Measurements from ENCODE around the gene FIS1.

Gene FIS1

DNA sequence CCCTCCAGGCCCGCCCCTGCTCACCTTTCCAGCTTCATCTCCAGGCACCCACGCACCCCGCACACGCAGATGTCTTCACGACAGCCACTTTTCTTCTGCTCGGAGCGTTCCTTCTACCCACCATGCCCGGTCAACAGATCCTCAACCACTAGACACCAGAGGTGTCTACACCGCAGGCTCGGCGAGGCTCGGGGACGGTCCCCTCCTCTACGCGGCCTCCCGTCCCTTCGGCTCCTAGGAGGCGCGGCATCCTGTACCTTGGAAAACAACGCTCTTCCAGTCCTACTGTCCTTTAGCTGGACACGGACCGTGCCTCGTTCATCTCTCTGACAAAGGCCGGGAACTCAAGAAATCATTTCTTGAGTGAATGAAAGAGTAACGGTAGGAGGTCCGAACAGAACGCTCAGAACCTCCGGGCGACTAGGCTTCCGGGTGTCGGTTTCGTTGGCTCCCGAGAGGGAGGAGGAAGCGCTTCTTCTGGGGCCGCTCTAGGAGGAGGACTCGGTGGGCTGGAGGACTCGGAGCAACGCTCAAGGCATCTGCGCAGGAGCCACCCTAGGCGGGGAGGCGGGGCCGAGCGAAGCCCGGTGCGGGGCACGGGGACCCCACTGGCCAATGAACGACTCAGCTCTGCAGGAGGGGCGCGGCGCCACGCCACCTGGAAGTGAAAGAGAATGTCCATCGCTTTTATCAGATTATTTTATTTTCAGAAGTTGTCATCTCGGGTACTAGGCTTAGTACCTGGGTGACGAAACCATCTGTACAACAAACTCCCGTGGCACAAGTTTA lies 7.2 kb upstream of the FIS1 start:
- no peaks in the 10 kb centered on the region for H3K27me3 ChIP-seq (ENCODE audit: insufficient read depth, low read length)
- H3K36me3 ChIP-seq (ENCODE audit: insufficient read depth, low read depth, low read length), result peaks cover 5% of the 10 kb centered on the region; the same call in 1 of the 2 replicates
- peak overlapping the region; percentile 96 for H3K4me3 ChIP-seq (ENCODE audit: low read length)
- 0 out of 2 replicates have a peak, but pooled peaks cover 3% of the 10 kb centered on the region for H3K4me1 ChIP-seq (ENCODE audit: insufficient read depth, low read length)
- peak overlapping the region; percentile 79 for H3K27ac ChIP-seq (ENCODE audit: low read length)
- no peaks in the 10 kb centered on the region for H3K9me3 ChIP-seq (ENCODE audit: insufficient read depth, low read depth, low read length)
- H3K9ac ChIP-seq (ENCODE audit: low read depth, low read length), result peak overlapping the region; percentile 88

DNA sequence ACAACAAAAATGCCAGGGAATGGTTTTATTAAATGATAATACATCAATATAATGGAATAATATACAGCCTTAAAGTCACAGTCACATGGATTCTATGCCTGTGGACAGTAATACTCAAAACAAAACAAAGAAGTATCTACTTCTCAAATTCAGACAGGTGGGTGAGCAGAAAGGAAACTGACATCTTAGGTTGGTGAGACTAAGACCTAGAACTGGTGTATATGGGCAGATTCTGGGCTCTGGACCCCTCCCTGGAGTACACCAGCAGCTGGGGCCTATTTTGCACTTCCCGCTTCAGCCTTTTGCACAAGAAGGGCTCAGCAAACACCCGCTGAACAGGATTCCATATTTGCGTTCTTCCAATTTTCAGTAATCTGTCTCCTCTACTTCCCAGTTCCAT lies 5.4 kb upstream of the FIS1 start:
- H3K4me1 ChIP-seq (ENCODE audit: insufficient read depth, low read length), result 0 out of 2 replicates have a peak, but pooled peaks cover 3% of the 10 kb centered on the region
- no peak overlapping the region for H3K9ac ChIP-seq (ENCODE audit: low read depth, low read length)
- no peak overlapping the region for H3K4me3 ChIP-seq (ENCODE audit: low read length)
- no peaks in the 10 kb centered on the region for H3K27me3 ChIP-seq (ENCODE audit: insufficient read depth, low read length)
- no peak overlapping the region for H3K27ac ChIP-seq (ENCODE audit: low read length)
- no peaks in the 10 kb centered on the region for H3K9me3 ChIP-seq (ENCODE audit: insufficient read depth, low read depth, low read length)
- H3K36me3 ChIP-seq (ENCODE audit: insufficient read depth, low read depth, low read length), result peaks cover 5% of the 10 kb centered on the region; the same call in 1 of the 2 replicates

DNA sequence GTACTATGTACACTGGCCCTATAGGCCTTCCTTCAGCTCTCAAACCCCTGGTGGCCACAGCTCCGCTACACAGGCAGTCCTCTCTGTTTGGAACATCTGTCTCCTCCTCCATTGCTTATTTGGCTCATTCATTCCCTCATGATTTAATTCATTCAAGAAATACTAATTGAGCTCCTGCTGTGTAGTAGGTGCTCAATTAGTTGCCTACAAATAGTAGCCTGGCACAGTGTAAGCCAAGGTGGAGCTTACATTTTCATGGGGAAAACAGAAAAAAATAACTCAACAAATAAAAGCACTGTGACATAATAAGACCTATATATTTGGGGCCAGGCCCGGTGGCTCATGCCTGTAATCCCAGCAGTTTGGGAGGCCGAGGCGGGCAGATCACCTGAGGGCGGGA lies 3.4 kb upstream of the FIS1 start:
- Histone ChIP-seq H3K27ac (ENCODE audit: low read length) (no peak overlapping the region), H3K4me3 (ENCODE audit: low read length) (no peak overlapping the region), H3K4me1 (ENCODE audit: insufficient read depth, low read length) (0 out of 2 replicates have a peak, but pooled peaks cover 3% of the 10 kb centered on the region), H3K9me3 (ENCODE audit: insufficient read depth, low read depth, low read length) (no peaks in the 10 kb centered on the region), H3K27me3 (ENCODE audit: insufficient read depth, low read length) (no peaks in the 10 kb centered on the region), H3K9ac (ENCODE audit: low read depth, low read length) (no peak overlapping the region), H3K36me3 (ENCODE audit: insufficient read depth, low read depth, low read length) (peaks cover 5% of the 10 kb centered on the region; the same call in 1 of the 2 replicates)

DNA sequence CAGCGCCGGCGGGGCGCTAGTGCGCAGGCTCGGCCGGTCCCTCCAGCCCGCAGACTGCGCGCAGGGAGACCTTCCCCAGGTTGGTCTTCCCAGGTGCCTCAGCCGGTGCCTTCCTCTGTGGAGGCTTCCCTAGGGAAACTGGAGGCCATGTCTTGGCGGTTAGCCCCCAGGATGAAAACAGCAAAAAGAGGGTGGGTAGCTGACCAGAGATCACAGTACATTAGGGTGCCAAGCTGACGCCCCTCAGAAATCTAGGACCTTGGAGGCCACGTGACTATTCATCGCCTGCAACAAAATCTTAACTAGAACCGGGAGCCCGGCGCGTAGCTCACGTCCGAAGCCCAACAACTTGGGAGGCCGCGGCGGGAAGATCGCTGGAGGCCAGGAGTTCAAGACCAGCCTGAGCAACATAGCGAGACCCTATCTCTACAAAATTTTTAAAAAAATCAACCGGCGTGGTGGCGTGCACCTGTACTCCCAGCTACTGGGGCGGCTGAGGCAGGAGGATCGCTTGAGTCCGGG lies 327 bp upstream of the FIS1 start:
- Histone ChIP-seq H3K9me3 (ENCODE audit: insufficient read depth, low read depth, low read length) (no peaks in the 10 kb centered on the region), H3K36me3 (ENCODE audit: insufficient read depth, low read depth, low read length) (peaks cover 16% of the 10 kb centered on the region), H3K4me1 (ENCODE audit: insufficient read depth, low read length) (no peaks in the 10 kb centered on the region), H3K9ac (ENCODE audit: low read depth, low read length) (peak overlapping the region; percentile 91; the same call in 1 of the 2 replicates), H3K27ac (ENCODE audit: low read length) (peak overlapping the region; percentile 69), H3K27me3 (ENCODE audit: insufficient read depth, low read length) (no peaks in the 10 kb centered on the region), H3K4me3 (ENCODE audit: low read length) (peak overlapping the region; percentile 100)

DNA sequence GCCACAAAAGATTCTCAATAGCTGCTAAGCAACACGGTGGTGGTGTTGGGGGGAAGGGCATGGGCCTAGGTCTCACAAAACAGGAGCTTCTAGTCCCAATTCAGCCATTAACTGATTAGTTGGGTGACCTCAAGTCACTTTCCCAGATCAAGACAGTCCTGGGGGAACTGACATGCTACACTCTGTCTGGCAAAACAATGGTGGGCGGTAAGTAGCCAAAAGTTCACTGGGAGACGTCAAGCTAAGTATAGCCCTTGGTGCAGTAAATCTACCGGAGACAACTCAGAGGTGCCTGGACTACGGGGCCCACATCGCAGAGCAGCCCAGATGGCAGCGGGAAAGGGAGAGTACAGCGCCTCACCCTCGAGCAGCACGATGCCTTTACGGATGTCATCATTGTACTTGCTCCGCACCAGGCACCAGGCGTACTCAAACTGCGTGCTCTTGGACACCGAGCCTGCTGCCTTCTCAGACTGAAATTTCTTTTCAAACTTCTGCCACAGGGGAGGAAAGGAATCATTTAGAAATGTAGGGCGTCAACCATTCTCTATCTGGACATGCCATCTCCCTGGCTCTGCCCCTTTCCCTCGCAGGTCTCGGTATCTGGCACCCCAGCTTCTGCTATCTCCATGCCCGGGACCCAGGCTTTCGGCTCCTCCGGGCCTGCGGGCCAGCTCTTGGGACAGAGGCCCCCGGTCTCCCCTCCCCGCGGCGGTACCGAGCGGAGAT lies 1.1 kb downstream of the FIS1 start:
- H3K36me3 ChIP-seq (ENCODE audit: insufficient read depth, low read depth, low read length), result peaks cover 20% of the 10 kb centered on the region
- no peaks in the 10 kb centered on the region for H3K4me1 ChIP-seq (ENCODE audit: insufficient read depth, low read length)
- no peak overlapping the region for H3K27ac ChIP-seq (ENCODE audit: low read length)
- peak overlapping the region; percentile 91; the same call in 1 of the 2 replicates for H3K9ac ChIP-seq (ENCODE audit: low read depth, low read length)
- no peaks in the 10 kb centered on the region for H3K27me3 ChIP-seq (ENCODE audit: insufficient read depth, low read length)
- peak overlapping the region; percentile 100 for H3K4me3 ChIP-seq (ENCODE audit: low read length)
- H3K9me3 ChIP-seq (ENCODE audit: insufficient read depth, low read depth, low read length), result no peaks in the 10 kb centered on the region

DNA sequence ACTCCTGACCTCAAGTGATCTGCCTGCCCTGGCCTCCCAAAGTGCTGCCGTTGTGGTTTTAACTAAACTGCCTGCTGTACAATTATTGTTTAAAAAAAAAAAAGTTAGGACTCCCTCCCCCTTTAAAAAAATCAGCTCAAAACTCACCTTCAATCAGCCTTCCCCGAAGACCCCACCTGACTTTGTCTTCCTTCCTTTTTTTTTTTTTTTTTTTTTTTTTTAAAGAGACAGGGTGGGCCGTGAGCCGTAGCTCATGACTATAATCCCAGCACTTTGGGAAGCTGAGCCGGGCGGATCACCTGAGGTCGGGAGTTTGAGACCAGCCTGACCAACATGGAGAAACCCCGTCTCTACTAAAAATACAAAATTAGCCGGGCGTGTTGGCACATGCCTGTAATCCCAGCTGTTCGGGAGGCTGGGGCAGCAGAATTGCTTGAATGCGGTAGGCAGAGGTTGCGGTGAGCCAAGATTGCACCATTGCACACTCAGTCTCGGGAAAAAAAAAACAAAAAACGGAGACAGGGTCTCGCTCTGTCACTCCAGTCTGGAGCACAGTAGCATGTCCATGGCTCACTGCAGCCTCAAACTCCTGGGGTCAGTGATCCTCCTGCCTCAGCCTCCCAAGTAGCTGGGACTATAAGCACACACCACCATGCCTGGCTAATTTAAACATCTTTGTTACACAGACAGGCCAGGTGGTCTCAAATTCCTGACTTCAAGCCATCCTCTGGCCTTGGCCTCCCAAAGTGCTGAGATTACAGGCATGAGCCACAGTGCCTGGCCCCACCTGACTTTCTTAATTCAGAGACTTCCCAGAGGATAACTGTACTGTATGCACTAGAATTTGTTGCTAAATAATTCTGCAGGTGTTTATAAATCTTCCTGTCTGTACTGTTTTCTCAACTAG lies 3.2 kb downstream of the FIS1 start:
- H3K27me3 ChIP-seq (ENCODE audit: insufficient read depth, low read length), result no peaks in the 10 kb centered on the region
- H3K4me3 ChIP-seq (ENCODE audit: low read length), result no peak overlapping the region
- H3K9me3 ChIP-seq (ENCODE audit: insufficient read depth, low read depth, low read length), result no peaks in the 10 kb centered on the region
- peaks cover 30% of the 10 kb centered on the region for H3K36me3 ChIP-seq (ENCODE audit: insufficient read depth, low read depth, low read length)
- H3K9ac ChIP-seq (ENCODE audit: low read depth, low read length), result no peak overlapping the region
- no peak overlapping the region for H3K27ac ChIP-seq (ENCODE audit: low read length)
- H3K4me1 ChIP-seq (ENCODE audit: insufficient read depth, low read length), result 0 out of 2 replicates have a peak, but pooled peaks cover 2% of the 10 kb centered on the region

DNA sequence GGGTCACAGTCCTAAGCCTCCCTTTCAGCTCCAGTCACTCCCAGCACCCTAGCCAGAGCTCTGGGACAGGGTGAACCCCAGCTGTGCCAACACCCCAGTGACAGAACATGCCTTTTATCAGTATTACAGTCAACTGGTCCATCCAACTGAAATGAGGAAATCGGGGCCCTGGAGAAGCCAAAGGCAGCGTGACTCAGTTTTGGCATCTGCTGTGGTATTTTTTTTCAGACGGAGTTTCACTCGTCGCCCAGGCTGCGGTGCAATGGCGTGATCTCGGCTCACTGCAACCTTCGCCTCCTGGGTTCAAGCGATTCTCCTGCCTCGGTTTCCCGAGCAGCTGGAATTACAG lies 3.9 kb downstream of the FIS1 start:
- Histone ChIP-seq H3K36me3 (ENCODE audit: insufficient read depth, low read depth, low read length) (peaks cover 30% of the 10 kb centered on the region), H3K9ac (ENCODE audit: low read depth, low read length) (no peak overlapping the region), H3K9me3 (ENCODE audit: insufficient read depth, low read depth, low read length) (no peaks in the 10 kb centered on the region), H3K4me1 (ENCODE audit: insufficient read depth, low read length) (0 out of 2 replicates have a peak, but pooled peaks cover 2% of the 10 kb centered on the region), H3K27ac (ENCODE audit: low read length) (no peak overlapping the region), H3K4me3 (ENCODE audit: low read length) (no peak overlapping the region), H3K27me3 (ENCODE audit: insufficient read depth, low read length) (no peaks in the 10 kb centered on the region)

DNA sequence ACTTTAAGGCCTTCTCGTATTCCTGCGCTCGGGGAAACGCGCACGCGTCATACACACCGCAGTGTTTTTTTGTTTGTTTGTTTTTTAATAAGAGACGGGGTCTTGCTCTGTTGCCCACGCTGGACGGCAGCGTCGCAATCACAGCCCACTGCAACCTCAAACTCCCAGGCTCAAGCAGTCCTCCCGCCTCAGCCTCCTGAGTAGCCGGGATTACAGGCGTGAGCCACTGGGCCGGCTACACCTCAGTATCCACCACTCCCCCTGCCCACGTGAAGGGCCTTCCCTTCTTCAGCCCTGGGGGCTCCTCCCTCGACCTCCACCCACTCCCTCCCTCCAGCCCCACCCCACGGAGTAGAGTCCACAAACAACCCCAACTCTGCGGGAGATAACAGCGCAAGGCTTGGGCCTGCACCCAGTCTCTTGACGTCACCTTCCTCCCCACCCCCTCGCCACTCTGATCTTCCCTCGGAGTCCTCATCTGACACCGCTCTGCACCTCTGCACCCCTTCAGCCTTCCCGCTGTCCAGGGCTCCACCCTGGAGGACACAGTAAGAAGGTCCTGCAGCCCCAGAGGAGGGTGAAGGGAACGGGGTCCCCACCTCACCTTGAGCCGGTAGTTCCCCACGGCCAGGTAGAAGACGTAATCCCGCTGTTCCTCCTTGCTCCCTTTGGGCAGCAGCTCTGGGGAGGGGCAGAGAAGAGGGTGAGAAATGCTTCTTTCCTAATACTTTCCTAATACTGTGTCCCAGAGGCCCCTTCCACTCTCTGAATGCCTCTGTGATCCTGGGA lies 4.5 kb downstream of the FIS1 start:
- no peaks in the 10 kb centered on the region for H3K9me3 ChIP-seq (ENCODE audit: insufficient read depth, low read depth, low read length)
- H3K9ac ChIP-seq (ENCODE audit: low read depth, low read length), result no peak overlapping the region
- H3K4me1 ChIP-seq (ENCODE audit: insufficient read depth, low read length), result 0 out of 2 replicates have a peak, but pooled peaks cover 2% of the 10 kb centered on the region
- H3K4me3 ChIP-seq (ENCODE audit: low read length), result no peak overlapping the region
- H3K27me3 ChIP-seq (ENCODE audit: insufficient read depth, low read length), result no peaks in the 10 kb centered on the region
- H3K36me3 ChIP-seq (ENCODE audit: insufficient read depth, low read depth, low read length), result peaks cover 30% of the 10 kb centered on the region
- H3K27ac ChIP-seq (ENCODE audit: low read length), result no peak overlapping the region

DNA sequence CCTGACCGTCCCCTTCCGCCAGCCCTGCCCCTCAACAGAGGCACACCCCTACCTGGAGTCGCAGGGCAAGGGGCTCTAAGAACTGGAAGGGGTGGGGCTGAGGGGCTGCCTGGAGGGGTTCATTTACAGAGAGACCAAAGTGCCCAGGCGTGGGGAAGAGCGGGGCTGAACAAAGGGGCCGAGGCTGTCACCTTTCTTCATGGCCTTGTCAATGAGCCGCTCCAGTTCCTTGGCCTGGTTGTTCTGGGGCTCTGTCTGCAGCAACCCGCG lies 5.0 kb downstream of the FIS1 start:
- Histone ChIP-seq H3K36me3 (ENCODE audit: insufficient read depth, low read depth, low read length) (peaks cover 30% of the 10 kb centered on the region), H3K27me3 (ENCODE audit: insufficient read depth, low read length) (no peaks in the 10 kb centered on the region), H3K9ac (ENCODE audit: low read depth, low read length) (no peak overlapping the region), H3K4me1 (ENCODE audit: insufficient read depth, low read length) (0 out of 2 replicates have a peak, but pooled peaks cover 2% of the 10 kb centered on the region), H3K9me3 (ENCODE audit: insufficient read depth, low read depth, low read length) (no peaks in the 10 kb centered on the region), H3K4me3 (ENCODE audit: low read length) (no peak overlapping the region), H3K27ac (ENCODE audit: low read length) (no peak overlapping the region)

DNA sequence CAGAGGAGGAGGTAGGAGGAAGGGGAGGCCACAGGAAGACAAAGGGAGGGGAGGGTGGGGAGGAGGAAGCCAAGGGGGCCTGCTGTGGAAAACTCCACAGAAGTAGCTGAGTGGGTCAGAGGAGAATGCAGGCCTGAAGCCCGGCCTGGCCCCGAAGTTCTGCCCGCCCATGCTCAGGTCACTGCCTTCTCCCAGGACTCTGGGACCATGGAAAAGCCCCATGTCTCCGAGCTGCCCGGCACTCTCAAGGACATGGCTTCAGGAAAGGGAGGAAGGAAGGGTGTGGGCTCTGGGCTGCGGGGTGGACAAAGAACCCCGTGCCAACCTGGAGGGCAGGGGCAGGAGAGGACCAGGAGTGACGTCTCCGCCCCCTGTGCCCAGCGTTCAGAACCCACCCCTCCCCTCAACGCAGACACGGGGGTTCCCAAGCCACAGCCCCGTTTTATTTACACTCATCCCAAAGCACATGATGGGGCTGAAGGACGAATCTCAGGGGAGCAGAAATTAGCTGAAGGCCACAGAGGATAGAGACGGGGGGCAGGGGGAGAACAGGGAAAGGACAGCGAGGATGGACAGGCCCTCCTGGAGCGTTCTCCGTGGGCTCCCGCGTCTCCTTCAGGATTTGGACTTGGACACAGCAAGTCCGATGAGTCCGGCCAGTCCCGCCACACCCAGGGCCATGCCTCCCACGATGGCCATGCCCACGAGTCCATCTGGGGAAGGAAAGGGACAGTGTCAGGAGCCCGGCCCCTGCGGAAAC lies 5.5 kb downstream of the FIS1 start:
- Histone ChIP-seq H3K27ac (ENCODE audit: low read length) (no peak overlapping the region), H3K36me3 (ENCODE audit: insufficient read depth, low read depth, low read length) (peaks cover 30% of the 10 kb centered on the region), H3K27me3 (ENCODE audit: insufficient read depth, low read length) (no peaks in the 10 kb centered on the region), H3K4me3 (ENCODE audit: low read length) (no peak overlapping the region), H3K9ac (ENCODE audit: low read depth, low read length) (no peak overlapping the region), H3K9me3 (ENCODE audit: insufficient read depth, low read depth, low read length) (no peaks in the 10 kb centered on the region), H3K4me1 (ENCODE audit: insufficient read depth, low read length) (0 out of 2 replicates have a peak, but pooled peaks cover 2% of the 10 kb centered on the region)
